Osteocyte (in vitro differentiated cells): ENCODE results near the gene EPS8L3. TPM values are rescaled to one million over a fixed set of nuclear protein-coding genes. Genes with fewer than 3 reads are reported as not detected.

Experiments
- DNase-seq: peaks from one replicate; pipeline ENCODE4 v3.0.0; 2021; ENCODE audit warnings: mixed read lengths; ENCODE audit not compliant: unreplicated experiment; ENCODE audit errors: extremely low spot score
- H3K27ac Mint-ChIP-seq: one replicate; pipeline ENCODE4 v1.8.0; 2021; ENCODE audit warnings: mild to moderate bottlenecking, mixed read lengths; ENCODE audit not compliant: unreplicated experiment
- H3K27me3 Mint-ChIP-seq: one replicate; pipeline ENCODE4 v1.8.0; 2021; ENCODE audit warnings: mixed read lengths; ENCODE audit not compliant: unreplicated experiment
- H3K36me3 Mint-ChIP-seq: one replicate; pipeline ENCODE4 v1.8.0; 2021; ENCODE audit warnings: mixed read lengths; ENCODE audit not compliant: unreplicated experiment
- H3K4me1 Mint-ChIP-seq: one replicate; pipeline ENCODE4 v1.8.0; 2021; ENCODE audit warnings: mixed read lengths; ENCODE audit not compliant: unreplicated experiment
- H3K4me3 Mint-ChIP-seq: one replicate; pipeline ENCODE4 v1.8.0; 2021; ENCODE audit warnings: mild to moderate bottlenecking, moderate library complexity, mixed read lengths; ENCODE audit not compliant: unreplicated experiment
- H3K9me3 Mint-ChIP-seq: one replicate; pipeline ENCODE4 v1.8.0; 2021; ENCODE audit warnings: mixed read lengths; ENCODE audit not compliant: unreplicated experiment
- total RNA-seq: library from RNA; stranded (reverse); gene quantifications from 2 replicates; pipeline ENCODE4 v1.2.1, GENCODE V29; 2021
- TF ChIP-seq, protein P1 (sequence below): fragments of 200-600 bp; sonication (generic); IDR thresholded peaks from 2 replicates; pipeline ENCODE4 v1.5.0; 2021; ENCODE audit warnings: antibody characterized with exemption, mild to moderate bottlenecking, moderate library complexity

Gene EPS8L3
- total RNA-seq, 1 donor from 2014 or later: not detected

DNA sequence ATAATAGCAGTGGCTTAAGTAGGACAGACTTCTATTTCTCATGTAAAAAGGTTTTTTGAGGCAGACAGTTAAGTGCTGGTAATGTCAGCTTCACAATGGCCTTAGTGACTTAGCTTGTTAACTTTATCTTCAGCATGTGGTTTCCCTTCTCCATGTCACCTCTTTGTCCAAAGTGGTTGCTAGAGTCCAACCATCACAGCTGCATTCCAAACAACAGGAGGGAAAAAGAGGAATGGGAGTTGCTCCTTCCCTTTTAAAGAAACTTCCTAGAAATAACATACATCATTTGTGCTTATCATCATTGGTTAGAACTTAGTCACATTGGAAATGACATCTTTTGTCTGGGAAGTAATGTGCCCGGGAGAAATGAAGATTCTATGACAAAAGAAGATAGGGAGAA is 41.8 kb downstream of the EPS8L3 start:
- Mint-ChIP-seq H3K9me3 (peaks cover 4% of the 10 kb centered on the region), H3K27ac (no peak overlapping the region), H3K27me3 (no peaks in the 10 kb centered on the region), H3K4me1 (peaks cover 14% of the 10 kb centered on the region), H3K4me3 (no peak overlapping the region), H3K36me3 (no peaks in the 10 kb centered on the region)
- DNase-seq: no peak
- TF ChIP-seq, protein P1, sequence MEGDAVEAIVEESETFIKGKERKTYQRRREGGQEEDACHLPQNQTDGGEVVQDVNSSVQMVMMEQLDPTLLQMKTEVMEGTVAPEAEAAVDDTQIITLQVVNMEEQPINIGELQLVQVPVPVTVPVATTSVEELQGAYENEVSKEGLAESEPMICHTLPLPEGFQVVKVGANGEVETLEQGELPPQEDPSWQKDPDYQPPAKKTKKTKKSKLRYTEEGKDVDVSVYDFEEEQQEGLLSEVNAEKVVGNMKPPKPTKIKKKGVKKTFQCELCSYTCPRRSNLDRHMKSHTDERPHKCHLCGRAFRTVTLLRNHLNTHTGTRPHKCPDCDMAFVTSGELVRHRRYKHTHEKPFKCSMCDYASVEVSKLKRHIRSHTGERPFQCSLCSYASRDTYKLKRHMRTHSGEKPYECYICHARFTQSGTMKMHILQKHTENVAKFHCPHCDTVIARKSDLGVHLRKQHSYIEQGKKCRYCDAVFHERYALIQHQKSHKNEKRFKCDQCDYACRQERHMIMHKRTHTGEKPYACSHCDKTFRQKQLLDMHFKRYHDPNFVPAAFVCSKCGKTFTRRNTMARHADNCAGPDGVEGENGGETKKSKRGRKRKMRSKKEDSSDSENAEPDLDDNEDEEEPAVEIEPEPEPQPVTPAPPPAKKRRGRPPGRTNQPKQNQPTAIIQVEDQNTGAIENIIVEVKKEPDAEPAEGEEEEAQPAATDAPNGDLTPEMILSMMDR: no peak

DNA sequence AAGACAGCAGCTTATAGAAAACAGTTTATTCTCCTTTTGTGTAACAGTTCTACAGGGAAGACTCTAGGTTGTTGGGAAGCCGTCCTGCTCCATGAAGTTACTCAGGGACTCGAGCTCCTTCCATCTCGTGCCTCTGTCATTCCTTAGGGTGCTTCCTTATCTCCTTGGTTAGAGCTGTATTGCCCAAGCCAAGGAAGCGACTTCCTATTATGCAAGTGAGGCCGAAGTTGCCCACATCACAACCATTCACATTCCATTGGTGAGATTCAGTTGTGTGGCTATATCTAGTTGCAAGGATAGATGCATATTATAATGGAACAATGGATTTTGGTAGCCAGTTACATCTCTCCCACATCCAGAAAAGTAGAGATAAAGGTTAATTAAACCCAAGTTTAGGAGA is 42.7 kb downstream of the EPS8L3 start:
- Mint-ChIP-seq H3K27me3 (no peaks in the 10 kb centered on the region), H3K4me1 (peaks cover 11% of the 10 kb centered on the region), H3K27ac (no peak overlapping the region), H3K4me3 (no peak overlapping the region), H3K36me3 (no peaks in the 10 kb centered on the region), H3K9me3 (peaks cover 4% of the 10 kb centered on the region)
- no peak for DNase-seq
- TF ChIP-seq, protein P1: no peak

DNA sequence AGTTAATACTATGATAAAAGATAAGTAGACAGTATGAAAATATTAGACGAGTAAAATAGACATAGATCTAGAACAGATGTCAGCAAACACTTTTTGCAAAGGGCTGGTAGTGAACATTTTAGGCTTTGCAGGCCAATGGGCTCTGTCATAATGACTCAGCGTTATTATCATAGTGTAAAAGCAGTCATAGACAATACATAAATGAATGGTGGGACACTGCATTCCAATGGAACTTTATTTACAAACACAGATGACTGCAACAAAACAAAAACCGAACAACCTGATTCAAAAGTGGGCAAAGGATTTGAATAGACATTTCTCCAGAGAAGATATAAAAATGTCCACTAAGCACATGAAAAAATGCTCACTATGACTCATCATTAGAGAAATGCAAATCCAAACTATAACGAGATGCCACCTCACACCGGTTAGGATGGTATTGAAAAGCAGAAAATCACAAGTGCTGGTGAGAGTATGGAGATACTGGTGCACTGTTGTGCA is 44.3 kb downstream of the EPS8L3 start:
- DNase-seq: no peak
- H3K4me3 Mint-ChIP-seq: no peak overlapping the region
- H3K27me3 Mint-ChIP-seq: no peaks in the 10 kb centered on the region
- H3K27ac Mint-ChIP-seq: peak overlapping the region; percentile 48
- H3K9me3 Mint-ChIP-seq: peaks cover 4% of the 10 kb centered on the region
- TF ChIP-seq, protein P1: no peak
- H3K4me1 Mint-ChIP-seq: peaks cover 7% of the 10 kb centered on the region
- no peaks in the 10 kb centered on the region for H3K36me3 Mint-ChIP-seq

DNA sequence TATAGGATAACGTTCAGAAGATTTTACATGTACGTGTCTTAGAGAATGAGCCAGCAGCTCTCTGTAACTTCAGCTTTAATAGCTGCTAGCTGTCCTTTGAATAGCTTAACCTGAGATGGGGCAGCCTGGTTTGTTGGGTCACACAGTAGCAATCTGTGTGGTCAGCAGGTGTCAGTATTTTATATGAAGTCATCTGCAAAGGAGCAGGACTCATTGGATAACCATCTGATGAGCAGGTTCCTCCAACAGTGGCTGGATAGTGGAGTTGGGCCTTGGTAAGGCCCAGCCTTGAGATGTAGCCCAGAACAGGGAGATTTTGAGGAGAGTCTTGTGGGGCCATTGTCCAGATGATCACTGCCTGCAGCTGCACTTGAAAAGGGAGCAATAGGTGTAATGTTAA is 45.2 kb downstream of the EPS8L3 start:
- Mint-ChIP-seq H3K4me3 (no peak overlapping the region), H3K4me1 (peaks cover 7% of the 10 kb centered on the region), H3K9me3 (peaks cover 4% of the 10 kb centered on the region), H3K36me3 (no peaks in the 10 kb centered on the region), H3K27me3 (no peaks in the 10 kb centered on the region), H3K27ac (no peak overlapping the region)
- DNase-seq: no peak
- TF ChIP-seq, protein P1: no peak

DNA sequence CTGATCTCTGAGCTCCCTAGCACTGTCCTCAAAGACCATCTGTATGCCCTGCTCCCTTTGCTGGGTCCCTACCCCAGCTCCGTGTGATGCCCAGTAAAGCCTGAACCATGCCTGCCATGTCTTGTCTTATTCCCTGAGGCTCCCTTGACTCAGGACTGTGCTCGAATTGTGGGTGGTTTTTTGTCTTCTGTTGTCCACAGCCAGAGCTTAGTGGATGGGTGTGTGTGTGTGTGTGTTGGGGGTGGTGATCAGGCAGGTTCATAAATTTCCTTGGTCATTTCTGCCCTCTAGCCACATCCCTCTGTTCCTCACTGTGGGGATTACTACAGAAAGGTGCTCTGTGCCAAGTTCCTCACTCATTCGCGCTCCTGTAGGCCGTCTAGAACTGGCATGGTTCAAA is 46.0 kb downstream of the EPS8L3 start:
- H3K9me3 Mint-ChIP-seq: peaks cover 4% of the 10 kb centered on the region
- no peaks in the 10 kb centered on the region for H3K36me3 Mint-ChIP-seq
- DNase-seq: no peak
- H3K27ac Mint-ChIP-seq: no peak overlapping the region
- peaks cover 2% of the 10 kb centered on the region for H3K27me3 Mint-ChIP-seq
- TF ChIP-seq, protein P1: no peak
- H3K4me3 Mint-ChIP-seq: no peak overlapping the region
- H3K4me1 Mint-ChIP-seq: peaks cover 7% of the 10 kb centered on the region
